H1 (cell line): ENCODE data around the gene TMPRSS13. TPM values are rescaled to one million over a fixed set of nuclear protein-coding genes. Genes with fewer than 3 reads are reported as not detected.

Experiments
- CTCF ChIA-PET: fragments of 300-600 bp; sonication (Branson Sonifier 250); formaldehyde crosslinking; loops from one replicate; lab custom pipeline; 2021; ENCODE audit not compliant: partially characterized antibody; lab: Charles Lee
- POLR2A ChIA-PET: fragments of 300-600 bp; sonication (Branson Sonifier 250); formaldehyde crosslinking; loops from one replicate; lab custom pipeline; 2021; ENCODE audit warnings: inconsistent platforms; ENCODE audit not compliant: partially characterized antibody; lab: Charles Lee
- DNase-seq, 2 experiments: peaks; one replicate each; pipeline versions ENCODE4 v3.0.0 to v3.0.0-alpha.2; 2010 to 2022; ENCODE audit warnings: low spot score in 2 of 2, low read depth in 1 of 2, mixed read lengths in 1 of 2
- FAIRE-seq: peaks from 2 replicates; lab custom pipeline; 2011; peaks lifted over from hg19 to GRCh38; lab: Jason Lieb, UNC
- H2AFZ ChIP-seq: 2 replicates; pipeline ENCODE4 v1.8.1; 2012; ENCODE audit warnings: low read length, inconsistent platforms
- H2AK5ac ChIP-seq: 2 replicates; pipeline ENCODE4 v1.6.1; 2013; ENCODE audit warnings: low read depth, low read length
- H2BK120ac ChIP-seq: replicated peaks from 2 replicates; pipeline ENCODE3; 2013; ENCODE audit warnings: low read depth, low read length, inconsistent platforms
- H2BK12ac ChIP-seq: 2 replicates; pipeline ENCODE4 v1.6.1; 2013; ENCODE audit warnings: low read depth, low read length
- H2BK15ac ChIP-seq: 2 replicates; pipeline ENCODE4 v1.6.1; 2013; ENCODE audit warnings: low read length
- H2BK20ac ChIP-seq: 2 replicates; pipeline ENCODE4 v1.6.1; 2013; ENCODE audit warnings: low read length
- H2BK5ac ChIP-seq: 2 replicates; pipeline ENCODE4 v1.6.1; 2013; ENCODE audit warnings: low read depth, low read length
- H3K14ac ChIP-seq: 2 replicates; pipeline ENCODE4 v1.6.1; 2013; ENCODE audit warnings: inconsistent platforms; ENCODE audit not compliant: insufficient read length
- H3K18ac ChIP-seq: 2 replicates; pipeline ENCODE4 v1.6.1; 2013; ENCODE audit warnings: low read length; ENCODE audit errors: extremely low read depth
- H3K23ac ChIP-seq: 2 replicates; pipeline ENCODE4 v1.6.1; 2013; ENCODE audit warnings: inconsistent platforms; ENCODE audit not compliant: insufficient read length
- H3K23me2 ChIP-seq: 2 replicates; pipeline ENCODE4 v1.6.1; 2013; ENCODE audit warnings: low read depth, low read length
- H3K27ac ChIP-seq: 2 replicates; pipeline ENCODE4 v1.6.1; 2011; ENCODE audit warnings: low read depth, low read length, inconsistent platforms
- H3K27me3 ChIP-seq, 4 experiments: replicated peaks in 1 of 4; 1 replicate in 1 of 4; 2 replicates in 3 of 4; pipeline versions ENCODE4 v1.6.1 to v1.8.1; 2011 to 2013; ENCODE audit warnings: low read length in 3 of 4, mild to moderate bottlenecking in 3 of 4, inconsistent platforms in 2 of 4, mixed read lengths in 2 of 4, moderate library complexity in 1 of 4; ENCODE audit not compliant: control insufficient read depth in 3 of 4, insufficient read depth in 3 of 4; ENCODE audit errors: extremely low read depth in 1 of 4
- H3K36me3 ChIP-seq, 4 experiments: 2 replicates each; pipeline versions ENCODE4 v1.6.1 to v1.8.1; 2011 to 2013; ENCODE audit warnings: mild to moderate bottlenecking in 4 of 4, low read length in 3 of 4, moderate library complexity in 2 of 4, control low read depth in 1 of 4, inconsistent platforms in 1 of 4; ENCODE audit not compliant: insufficient read depth in 4 of 4, control insufficient read depth in 2 of 4
- H3K4ac ChIP-seq: replicated peaks from 2 replicates; pipeline ENCODE3; 2013; ENCODE audit warnings: low read length, low read depth, mixed read lengths, inconsistent platforms; ENCODE audit not compliant: insufficient read length
- H3K4me1 ChIP-seq, 4 experiments: replicated peaks in 1 of 4; 1 replicate in 1 of 4; 2 replicates in 3 of 4; pipeline versions ENCODE4 v1.6.1 to v1.8.1; 2011 to 2013; ENCODE audit warnings: low read length in 3 of 4, inconsistent platforms in 2 of 4, mixed read lengths in 1 of 4; ENCODE audit not compliant: insufficient read depth in 4 of 4, control insufficient read depth in 3 of 4
- H3K4me2 ChIP-seq, 2 experiments: 2 replicates each; pipeline versions ENCODE4 v1.6.1 to v1.8.1; 2011 to 2013; ENCODE audit warnings: low read depth in 2 of 2, low read length in 2 of 2, control low read depth in 1 of 2, inconsistent platforms in 1 of 2, mild to moderate bottlenecking in 1 of 2; ENCODE audit not compliant: insufficient read depth in 1 of 2
- H3K4me3 ChIP-seq, 4 experiments: fragments of 200-600, 300-600 bp in 1 of 4; sonication (generic), shearing (Covaris generic), sonication (Bioruptor Twin) in 1 of 4; 2 replicates each; pipeline versions ENCODE4 v1.5.1 to v1.8.1; 2011 to 2016; ENCODE audit warnings: low read length in 4 of 4, low read depth in 3 of 4, control low read depth in 2 of 4, inconsistent platforms in 2 of 4, mild to moderate bottlenecking in 2 of 4, mixed read lengths in 1 of 4, moderate library complexity in 1 of 4; ENCODE audit not compliant: insufficient read depth in 2 of 4; ENCODE audit errors: extremely low read depth in 1 of 4
- H3K56ac ChIP-seq: replicated peaks from 2 replicates; pipeline ENCODE3; 2013; ENCODE audit warnings: low read depth, mild to moderate bottlenecking, mixed read lengths, low read length, inconsistent platforms; ENCODE audit not compliant: insufficient read length
- H3K79me1 ChIP-seq: 2 replicates; pipeline ENCODE4 v1.6.1; 2013; ENCODE audit warnings: low read depth, low read length, control low read depth
- H3K79me2 ChIP-seq, 2 experiments: 2 replicates each; pipeline versions ENCODE4 v1.6.1 to v1.8.1; 2012 to 2013; ENCODE audit warnings: low read length in 2 of 2, mild to moderate bottlenecking in 2 of 2, inconsistent platforms in 1 of 2; ENCODE audit not compliant: insufficient read depth in 2 of 2, control insufficient read depth in 1 of 2
- H3K9ac ChIP-seq, 4 experiments: replicated peaks in 1 of 4; 1 replicate in 1 of 4; 2 replicates in 3 of 4; pipeline versions ENCODE4 v1.6.1 to v1.8.1; 2011 to 2013; ENCODE audit warnings: low read depth in 3 of 4, low read length in 3 of 4, control low read depth in 2 of 4, mild to moderate bottlenecking in 2 of 4, moderate library complexity in 2 of 4, inconsistent platforms in 1 of 4; ENCODE audit errors: extremely low read depth in 1 of 4
- H3K9me3 ChIP-seq, 2 experiments: 2 replicates each; pipeline versions ENCODE4 v1.6.1 to v1.8.1; 2012 to 2013; ENCODE audit warnings: mild to moderate bottlenecking in 2 of 2, moderate library complexity in 2 of 2, control low read depth in 1 of 2, inconsistent platforms in 1 of 2, low read depth in 1 of 2, low read length in 1 of 2, mixed read lengths in 1 of 2; ENCODE audit not compliant: insufficient read depth in 2 of 2
- H4K20me1 ChIP-seq, 2 experiments: replicated peaks in 1 of 2; 2 replicates each; pipeline versions ENCODE3 to v1.8.1; 2011 to 2013; ENCODE audit warnings: inconsistent platforms in 2 of 2, low read length in 2 of 2, mild to moderate bottlenecking in 1 of 2; ENCODE audit not compliant: insufficient read depth in 2 of 2, control insufficient read depth in 1 of 2
- H4K5ac ChIP-seq: 2 replicates; pipeline ENCODE4 v1.6.1; 2013; ENCODE audit warnings: low read length, low read depth, mixed read lengths, inconsistent platforms; ENCODE audit not compliant: insufficient read length
- H4K8ac ChIP-seq: 2 replicates; pipeline ENCODE4 v1.8.0; 2013; ENCODE audit warnings: mild to moderate bottlenecking, moderate library complexity, low read length, inconsistent platforms; ENCODE audit not compliant: insufficient read depth; ENCODE audit errors: extremely low read depth
- H4K91ac ChIP-seq: replicated peaks from 2 replicates; pipeline ENCODE3; 2013; ENCODE audit warnings: low read length, mixed read lengths, inconsistent platforms; ENCODE audit not compliant: insufficient read length
- BRCA1 ChIP-seq: IDR thresholded peaks from 2 replicates; pipeline ENCODE4 v1.6.1; 2012; ENCODE audit warnings: low read depth, low read length, improper control_type of control experiment
- CHD1 ChIP-seq: IDR thresholded peaks from 2 replicates; pipeline ENCODE4 v1.6.1; 2012; ENCODE audit warnings: low read depth, low read length, improper control_type of control experiment
- EGR1 ChIP-seq: IDR thresholded peaks from 2 replicates; pipeline ENCODE4 v1.6.1; 2011; ENCODE audit warnings: low read depth, low read length, borderline replicate concordance
- RAD21 ChIP-seq, 2 experiments: IDR thresholded peaks in 1 of 2; conservative IDR thresholded peaks in 1 of 2; 2 replicates each; pipeline ENCODE4 v1.6.1; 2011; ENCODE audit warnings: low read depth in 2 of 2, low read length in 2 of 2, improper control_type of control experiment in 1 of 2, inconsistent platforms in 1 of 2, mild to moderate bottlenecking in 1 of 2, moderate library complexity in 1 of 2
- SIX5 ChIP-seq: IDR thresholded peaks from 2 replicates; pipeline ENCODE4 v1.6.1; 2011; ENCODE audit warnings: mild to moderate bottlenecking, low read depth, low read length
- WGBS, 2 experiments: shearing (Covaris generic) in 1 of 2; methylation state at CpG; one replicate each; pipeline versions ENCODE4 v1.1.6 to v1.1.7; 2013 to 2015; ENCODE audit warnings: low lambda C conversion rate in 2 of 2, mixed read lengths in 2 of 2, inconsistent platforms in 1 of 2, low coverage in 1 of 2, missing lambda C conversion rate in 1 of 2; ENCODE audit not compliant: insufficient replicate concordance in 2 of 2, insufficient coverage in 1 of 2, insufficient read length in 1 of 2; ENCODE audit errors: extremely low coverage in 1 of 2, missing lambda C conversion rate in 1 of 2; 5-methylcytosine and 5-hydroxymethylcytosine counted together
- polyA plus RNA-seq, 7 experiments: library from polyadenylated mRNA; depleted of rRNA in 3 of 7; stranded (reverse) in 5 of 7; unstranded in 2 of 7; fragments of >200 nt in 5 of 7; fragments of 200-250 nt in 2 of 7; gene quantifications; 1 replicate in 5 of 7; 2 replicates in 1 of 7; 4 replicates in 1 of 7; pipeline versions ENCODE4 v1.2.1 to v1.2.3, GENCODE V29; 2011 to 2013; ENCODE audit warnings: missing spikeins in 2 of 7, mixed read lengths in 2 of 7
- total RNA-seq: library from RNA; stranded (reverse); fragmentation: NEBNext Ultra II Directional; extraction: Animal tissue kit (Norgen Biotek cat#: 25700); gene quantifications from 2 replicates; pipeline ENCODE4 v1.2.1, GENCODE V29; 2021

TMPRSS13 gene
- total and polyA plus RNA-seq, 2 of the 8 experiments (the other 6 are each of a cell fraction or from before 2014, with no cell fraction given) = 0.61 to 0.79 TPM

DNA sequence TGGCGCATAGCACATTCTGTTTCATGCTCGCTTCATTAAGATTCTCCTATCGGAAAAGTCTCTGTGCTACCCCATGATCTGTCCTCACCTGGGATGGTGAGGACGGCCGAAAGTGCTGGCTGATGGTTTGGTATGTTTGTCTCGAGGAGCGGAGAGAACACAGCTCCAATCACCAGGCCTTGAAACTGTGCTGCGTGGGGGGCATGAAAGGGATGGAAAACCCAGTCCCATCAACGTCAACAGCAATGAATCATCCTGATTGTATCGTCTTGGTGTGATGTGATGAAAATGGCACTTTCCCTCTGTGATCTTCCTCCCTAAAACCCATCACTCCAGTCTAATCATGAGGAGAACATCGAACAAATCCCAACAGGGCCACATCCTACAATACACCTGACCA, 61.1 kb downstream of the TMPRSS13 start:
- H4K20me1 ChIP-seq = peaks cover 7 to 13% of the 10 kb centered on the region in 2 experiments
- H3K4ac ChIP-seq = no peak overlapping the region
- no peaks in the 10 kb centered on the region for H3K9me3 ChIP-seq
- H3K27ac ChIP-seq = no peak overlapping the region
- no peak overlapping the region for H3K56ac ChIP-seq
- H3K23me2 ChIP-seq = no peaks in the 10 kb centered on the region
- peaks cover 3 to 20% (median 13%) of the 10 kb centered on the region in 4 experiments for H3K4me1 ChIP-seq
- no peak overlapping the region for H3K14ac ChIP-seq
- H2AFZ ChIP-seq = no peak overlapping the region
- no peak overlapping the region for H2BK20ac ChIP-seq
- H3K18ac ChIP-seq = no peak overlapping the region
- no peaks in the 10 kb centered on the region for H3K36me3 ChIP-seq
- no peak overlapping the region for H3K4me2 ChIP-seq
- H4K8ac ChIP-seq = no peak overlapping the region
- H4K91ac ChIP-seq = no peak overlapping the region
- POLR2A ChIA-PET = interaction anchor here (0.6 kb wide), 1 partner anchor 347 kb away, joined by 3 read pairs; no protein-coding TSS in a partner anchor
- 0 out of 2 replicates have a peak overlapping the region, but pooled peaks have one; percentile 12 for H2BK12ac ChIP-seq
- 87% methylated on average over 11 of the region's 11 CpGs; no CpG with 5 or more reads in 1 of the 2 experiments for WGBS, 2 experiments
- H3K79me2 ChIP-seq = peaks cover 0 to 45% of the 10 kb centered on the region in 2 experiments; a peak in 2 of 4 replicates
- H3K4me3 ChIP-seq = no peak overlapping the region
- H3K9ac ChIP-seq = no peak overlapping the region
- CTCF ChIA-PET = interaction anchor here (0.9 to 1.2 kb wide), 2 partner anchors 9 to 37 kb away, joined by 4 to 5 read pairs; no protein-coding TSS in a partner anchor
- H3K79me1 ChIP-seq = peaks cover 11% of the 10 kb centered on the region
- FAIRE-seq = no peak
- H4K5ac ChIP-seq = no peak overlapping the region
- H3K27me3 ChIP-seq = no peaks in the 10 kb centered on the region
- no peak overlapping the region for H2BK15ac ChIP-seq
- DNase-seq = no peak
- H3K23ac ChIP-seq = no peak overlapping the region
- no peak overlapping the region for H2BK5ac ChIP-seq
- H2BK120ac ChIP-seq = no peak overlapping the region
- H2AK5ac ChIP-seq = 0 out of 2 replicates have a peak overlapping the region, but pooled peaks have one; percentile 29
- TF ChIP-seq CHD1 (no peak), RAD21 (IDR thresholded peaks at IDR 0.05 in 1 of 2, conservative IDR thresholded peaks at IDR 0.05 in 1 of 2; ENCODE audit: low read depth in 2 of 2, low read length in 2 of 2) (no peak), BRCA1 (no peak), EGR1 (no peak), SIX5 (no peak)
